CD8-positive, alpha-beta memory T cell (primary cell): Measurements from ENCODE around the gene C1QB. TPM values are rescaled to one million over a fixed set of nuclear protein-coding genes. Genes with fewer than 3 reads are reported as not detected.

Experiments
- CTCF ChIA-PET: fragments of 350-600 bp; sonication (Branson Sonifier 250); formaldehyde crosslinking; loops from one replicate; lab custom pipeline; 2021; ENCODE audit warnings: antibody characterized with exemption; lab: Charles Lee
- POLR2A ChIA-PET: fragments of 350-600 bp; sonication (Branson Sonifier 250); formaldehyde crosslinking; loops from one replicate; lab custom pipeline; 2021; ENCODE audit warnings: antibody characterized with exemption; lab: Charles Lee
- DNase-seq, 5 donors: peaks; one replicate each; pipeline versions ENCODE4 v3.0.0 to v3.0.0-alpha.2; 2020 to 2022; ENCODE audit warnings: mixed read lengths in 1 of 5
- H3K27ac ChIP-seq: one replicate; pipeline ENCODE4 v1.7.0; 2013; ENCODE audit warnings: low read depth, mild to moderate bottlenecking, low read length, moderate library complexity
- H3K27me3 ChIP-seq: 2 replicates; pipeline ENCODE4 v1.7.0; 2013; ENCODE audit warnings: low read length, mild to moderate bottlenecking; ENCODE audit not compliant: insufficient read depth, poor library complexity, severe bottlenecking
- H3K36me3 ChIP-seq: 2 replicates; pipeline ENCODE4 v1.7.0; 2013; ENCODE audit warnings: mild to moderate bottlenecking, low read length, moderate library complexity; ENCODE audit not compliant: insufficient read depth
- H3K4me1 ChIP-seq: 2 replicates; pipeline ENCODE4 v1.7.0; 2013; ENCODE audit warnings: mild to moderate bottlenecking, low read length, moderate library complexity; ENCODE audit not compliant: insufficient read depth
- H3K4me3 ChIP-seq: 2 replicates; pipeline ENCODE4 v1.7.0; 2013; ENCODE audit warnings: mild to moderate bottlenecking, low read length
- H3K9me3 ChIP-seq: 2 replicates; pipeline ENCODE4 v1.7.0; 2013; ENCODE audit warnings: mild to moderate bottlenecking, low read length
- H3K27ac Mint-ChIP-seq, 8 donors: one replicate each; pipeline ENCODE4 v1.8.0; 2020 to 2021; ENCODE audit warnings: mixed read lengths in 8 of 8, mild to moderate bottlenecking in 6 of 8, inconsistent platforms in 3 of 8, moderate library complexity in 3 of 8
- H3K27me3 Mint-ChIP-seq, 2 donors: one replicate each; pipeline ENCODE4 v1.8.0; 2020 to 2021; ENCODE audit warnings: mixed read lengths in 2 of 2, mild to moderate bottlenecking in 1 of 2, moderate library complexity in 1 of 2
- H3K36me3 Mint-ChIP-seq, 3 donors: one replicate each; pipeline ENCODE4 v1.8.0; 2020 to 2021; ENCODE audit warnings: mixed read lengths in 3 of 3, inconsistent platforms in 1 of 3, mild to moderate bottlenecking in 1 of 3
- H3K4me1 Mint-ChIP-seq, 3 donors: one replicate each; pipeline ENCODE4 v1.8.0; 2020 to 2021; ENCODE audit warnings: mixed read lengths in 3 of 3, inconsistent platforms in 1 of 3, mild to moderate bottlenecking in 1 of 3
- H3K4me3 Mint-ChIP-seq, 7 donors: one replicate each; pipeline ENCODE4 v1.8.0; 2020 to 2021; ENCODE audit warnings: mixed read lengths in 7 of 7, mild to moderate bottlenecking in 6 of 7, moderate library complexity in 4 of 7, inconsistent platforms in 2 of 7
- H3K9me3 Mint-ChIP-seq, 5 donors: one replicate each; pipeline ENCODE4 v1.8.0; 2020 to 2022; ENCODE audit warnings: mixed read lengths in 5 of 5, mild to moderate bottlenecking in 3 of 5, moderate library complexity in 2 of 5, inconsistent platforms in 1 of 5
- polyA plus RNA-seq: library from polyadenylated mRNA; unstranded; fragments of 300-500 nt; fragmentation: Illumina TruSeq; gene quantifications from one replicate; pipeline ENCODE4 v1.2.3, GENCODE V29; 2021
- total RNA-seq, 2 experiments: library from RNA; stranded (reverse); gene quantifications; one replicate each; pipeline ENCODE4 v1.2.3, GENCODE V29; 2021

Gene C1QB
- total and polyA plus RNA-seq, 3 experiments from 2014 or later = 0.20 to 0.53 TPM; not detected in 1

DNA sequence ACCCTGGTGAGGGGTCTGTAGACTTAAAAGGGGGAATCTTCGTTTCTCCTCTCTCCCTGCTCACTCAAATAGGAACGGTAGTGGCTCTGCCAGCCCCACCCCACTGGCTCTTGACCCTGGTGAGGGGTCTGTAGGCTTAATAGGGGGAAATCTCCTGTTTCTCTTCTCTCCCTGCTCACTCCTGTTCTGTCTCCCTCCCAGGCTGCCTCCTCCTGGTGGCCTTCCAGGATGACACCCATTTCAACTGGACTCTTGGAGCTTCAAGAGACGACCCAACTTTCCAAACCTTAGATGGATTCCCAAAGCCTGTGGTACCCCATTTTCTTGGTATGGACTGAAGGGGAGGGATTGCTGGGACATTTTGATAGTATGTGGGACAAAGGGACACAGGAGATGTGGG lies 56.2 kb downstream of the C1QB start:
- Mint-ChIP-seq H3K27me3 (peaks cover 31 to 65% of the 10 kb centered on the region in 2 donors), H3K27ac (no peak overlapping the region), H3K36me3 (no peaks in the 10 kb centered on the region), H3K4me1 (peaks cover 7 to 17% (median 10%) of the 10 kb centered on the region in 3 donors), H3K9me3 (no peaks in the 10 kb centered on the region), H3K4me3 (peak overlapping the region in 3 of 7 donors; percentile 26 to 54 (median 41))
- Histone ChIP-seq H3K27me3 (peaks cover 28% of the 10 kb centered on the region), H3K4me1 (peaks cover 6% of the 10 kb centered on the region), H3K27ac (no peak overlapping the region), H3K4me3 (no peak overlapping the region), H3K36me3 (no peaks in the 10 kb centered on the region), H3K9me3 (no peaks in the 10 kb centered on the region)
- ChIA-PET CTCF (no interaction called here), POLR2A (no interaction called here)
- no peak for DNase-seq

DNA sequence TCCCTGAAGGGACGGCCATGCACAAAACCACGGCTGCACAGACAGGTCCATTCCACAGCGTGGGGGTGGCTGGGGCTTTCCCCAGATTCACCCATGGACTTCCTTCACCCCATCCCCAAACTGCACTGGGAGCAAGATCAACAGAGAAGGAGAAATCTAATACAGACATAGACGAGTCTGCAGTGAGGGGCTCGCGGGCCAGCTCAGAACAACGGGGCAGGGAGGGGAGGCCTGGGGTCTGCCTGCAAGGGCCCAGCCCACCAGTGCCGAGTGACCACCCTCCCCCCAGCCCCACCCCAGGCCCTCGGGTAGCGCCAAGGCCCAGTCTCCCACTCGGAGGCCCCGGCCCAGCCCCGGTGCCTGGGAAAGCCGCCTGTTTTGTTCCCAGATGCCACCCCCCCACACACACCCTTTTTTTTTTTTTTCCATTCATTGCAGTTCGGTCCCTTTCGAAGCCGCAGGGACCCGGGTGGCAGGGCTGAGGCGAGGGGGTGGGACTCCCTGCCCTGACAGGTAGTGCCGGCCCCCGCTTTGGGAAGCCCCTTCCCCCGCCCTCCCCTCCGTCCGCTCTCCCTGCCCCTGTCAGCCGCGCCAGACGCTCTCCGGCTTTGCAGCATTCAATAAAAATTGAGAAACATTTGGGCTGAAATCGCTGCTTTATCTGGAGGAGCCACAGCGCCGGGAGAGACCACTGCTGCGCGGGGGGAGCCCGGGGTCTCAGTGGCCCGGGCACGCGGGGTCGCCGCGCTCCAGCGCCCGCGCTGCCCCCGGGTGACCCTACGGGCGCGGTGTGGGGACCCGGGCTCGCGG lies 57.1 kb downstream of the C1QB start:
- POLR2A ChIA-PET = no interaction called here
- CTCF ChIA-PET = no interaction called here
- Histone ChIP-seq H3K4me3 (no peak overlapping the region), H3K27me3 (peaks cover 28% of the 10 kb centered on the region), H3K9me3 (no peaks in the 10 kb centered on the region), H3K36me3 (no peaks in the 10 kb centered on the region), H3K4me1 (peaks cover 6% of the 10 kb centered on the region), H3K27ac (no peak overlapping the region)
- no peak for DNase-seq
- Mint-ChIP-seq H3K27me3 (peaks cover 33 to 72% of the 10 kb centered on the region in 2 donors), H3K4me1 (peaks cover 7 to 17% (median 10%) of the 10 kb centered on the region in 3 donors), H3K9me3 (no peaks in the 10 kb centered on the region), H3K27ac (no peak overlapping the region), H3K4me3 (peak overlapping the region; percentile 35 to 85 (median 74)), H3K36me3 (no peaks in the 10 kb centered on the region)

DNA sequence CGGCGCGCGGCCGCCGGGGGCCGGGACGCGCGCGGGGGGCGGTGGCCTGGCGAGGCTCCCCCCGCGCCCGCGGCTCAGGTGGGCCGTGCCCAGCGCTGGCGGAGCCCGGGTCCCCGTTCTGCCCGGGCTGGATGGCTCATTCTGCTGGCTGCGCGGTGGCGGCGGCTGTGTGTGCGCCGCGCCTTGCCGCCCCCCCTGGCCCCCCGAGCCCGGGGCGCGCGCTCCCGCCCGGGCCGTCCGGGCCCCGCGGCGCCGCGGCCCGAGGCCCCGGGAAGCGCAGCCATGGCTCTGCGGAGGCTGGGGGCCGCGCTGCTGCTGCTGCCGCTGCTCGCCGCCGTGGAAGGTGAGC lies 57.6 kb downstream of the C1QB start, which contains the start of gene EPHB2:
TSS of gene EPHB2 (plus strand) at position 139 of the 349 bp plus-strand sequence. CDS start at position 283, 144 bp downstream.
- POLR2A ChIA-PET = no interaction called here
- H3K9me3 Mint-ChIP-seq = no peaks in the 10 kb centered on the region
- H3K27ac Mint-ChIP-seq = no peak within 1 kb of the TSS
- Histone ChIP-seq H3K4me3 (no peak within 1 kb of the TSS), H3K4me1 (peaks cover 6% of the 10 kb centered on the region), H3K9me3 (no peaks in the 10 kb centered on the region), H3K27ac (no peak within 1 kb of the TSS), H3K27me3 (peaks cover 28% of the 10 kb centered on the region), H3K36me3 (no peaks in the 10 kb centered on the region)
- no peak for DNase-seq
- H3K36me3 Mint-ChIP-seq = no peaks in the 10 kb centered on the region
- H3K4me1 Mint-ChIP-seq = peaks cover 7 to 17% (median 10%) of the 10 kb centered on the region in 3 donors
- CTCF ChIA-PET = no interaction called here
- peak within 1 kb of the TSS; percentile 47 to 88 (median 75) for H3K4me3 Mint-ChIP-seq
- H3K27me3 Mint-ChIP-seq = peaks cover 34 to 76% of the 10 kb centered on the region in 2 donors

DNA sequence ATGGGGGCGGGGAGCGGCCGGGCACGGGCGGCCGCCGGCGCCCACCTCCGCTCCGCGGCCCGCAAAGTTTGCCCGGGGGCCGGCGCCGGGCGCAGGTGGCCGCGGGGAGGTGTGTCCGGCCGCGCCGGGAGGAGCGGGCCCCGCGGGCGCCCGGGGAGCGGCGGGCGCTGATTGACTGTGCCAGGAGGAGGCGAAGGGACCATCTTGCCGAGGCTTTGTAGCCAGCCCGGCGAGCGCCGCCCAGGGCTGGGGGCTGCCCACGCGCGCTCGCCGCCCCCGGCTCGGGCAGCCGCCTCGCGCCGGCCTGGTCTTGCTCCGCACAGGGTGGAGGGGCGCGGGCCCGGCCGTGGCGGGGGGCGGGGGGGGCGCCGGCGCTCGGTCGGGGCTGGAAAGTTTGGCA lies 58.0 kb downstream of the C1QB start:
- no peak overlapping the region for H3K4me3 ChIP-seq
- H3K27ac Mint-ChIP-seq = no peak overlapping the region
- no peaks in the 10 kb centered on the region for H3K9me3 Mint-ChIP-seq
- H3K27ac ChIP-seq = no peak overlapping the region
- no peaks in the 10 kb centered on the region for H3K36me3 Mint-ChIP-seq
- peaks cover 7 to 17% (median 10%) of the 10 kb centered on the region in 3 donors for H3K4me1 Mint-ChIP-seq
- no peaks in the 10 kb centered on the region for H3K36me3 ChIP-seq
- H3K9me3 ChIP-seq = no peaks in the 10 kb centered on the region
- H3K4me1 ChIP-seq = peaks cover 6% of the 10 kb centered on the region
- H3K27me3 ChIP-seq = peaks cover 28% of the 10 kb centered on the region
- peaks cover 37 to 76% of the 10 kb centered on the region in 2 donors for H3K27me3 Mint-ChIP-seq
- no peak for DNase-seq
- no peak overlapping the region for H3K4me3 Mint-ChIP-seq
- CTCF ChIA-PET = no interaction called here
- POLR2A ChIA-PET = no interaction called here

Other genes with a start within 250 kb of the C1QB start
- 10 to 100 TPM; 29.5 to 30.0 TPM for gene ZBTB40, start 201.4 kb upstream of the C1QB start, total RNA-seq
- 4.1 TPM for gene ZBTB40, start 201.4 kb upstream of the C1QB start, polyA plus RNA-seq
- not detected for gene EPHA8, start 89.7 kb upstream of the C1QB start, total RNA-seq
- not detected for gene EPHA8, start 89.7 kb upstream of the C1QB start, polyA plus RNA-seq
- under 1 TPM; 0.22 to 0.53 TPM for gene C1QA, start 16.6 kb upstream of the C1QB start, total RNA-seq
- gene C1QA, start 16.6 kb upstream of the C1QB start, polyA plus RNA-seq = not detected
- 1 to 10 TPM in 1 of 2 experiments, under 1 TPM in 1; 0.93 to 1.4 TPM for gene C1QC, start 9.6 kb upstream of the C1QB start, total RNA-seq
- gene C1QC, start 9.6 kb upstream of the C1QB start, polyA plus RNA-seq = not detected
- under 1 TPM; 0.22 to 0.33 TPM for gene EPHB2, start 57.6 kb downstream of the C1QB start, total RNA-seq
- gene EPHB2, start 57.6 kb downstream of the C1QB start, polyA plus RNA-seq = not detected